Stromal cell of bone marrow (primary cell): ENCODE measurements around the gene TTC7B.
"Not testable (repeated sequence)": the region's sequence is repeated elsewhere in the genome, so short reads cannot be mapped to it uniquely, and the experiment has no call there.

ENCODE experiments used
- DNase-seq: peaks from one replicate; pipeline ENCODE4 v3.0.0-alpha.2; 2012; ENCODE audit warnings: low read depth

Gene TTC7B

GRCh38 chr14:90815822-90816662 lies at the start of gene TTC7B:
Gene TTC7B (minus strand): TSS chr14:90816430. CDS start chr14:90816295, 135 bp downstream.
- no peak for DNase-seq

GRCh38 chr14:90864741-90865140 lies 48.5 kb upstream of the TTC7B start:
- no peak for DNase-seq

- DNase-seq: no peak
Observed at GRCh38 chr14:90858511-90858910, 42.3 kb upstream of the TTC7B start.

GRCh38 chr14:90857866-90858265 lies 41.6 kb upstream of the TTC7B start:
- DNase-seq: no peak

- not testable (repeated sequence) for DNase-seq
Observed at GRCh38 chr14:90856115-90856514, 39.9 kb upstream of the TTC7B start.

- no peak for DNase-seq
Observed at GRCh38 chr14:90853116-90853515, 36.9 kb upstream of the TTC7B start.

GRCh38 chr14:90851327-90852036 lies 35.3 kb upstream of the TTC7B start:
- no peak for DNase-seq

GRCh38 chr14:90850487-90850886 lies 34.3 kb upstream of the TTC7B start:
- DNase-seq: no peak

- DNase-seq: no peak
Observed at GRCh38 chr14:90849787-90850444, 33.7 kb upstream of the TTC7B start.

GRCh38 chr14:90848944-90849731 lies 32.9 kb upstream of the TTC7B start:
- no peak for DNase-seq

- DNase-seq: peak; percentile 61
Observed at GRCh38 chr14:90846511-90846910, 30.3 kb upstream of the TTC7B start.

GRCh38 chr14:90844321-90844720 lies 28.1 kb upstream of the TTC7B start:
- DNase-seq: no peak

- DNase-seq: no peak
Observed at GRCh38 chr14:90842726-90843125, 26.5 kb upstream of the TTC7B start.

GRCh38 chr14:90840667-90841066 lies 24.4 kb upstream of the TTC7B start:
- not testable (repeated sequence) for DNase-seq

GRCh38 chr14:90839889-90840266 lies 23.6 kb upstream of the TTC7B start:
- no peak for DNase-seq

GRCh38 chr14:90839024-90839888 lies 23.0 kb upstream of the TTC7B start:
- DNase-seq: peak; percentile 87

GRCh38 chr14:90838531-90838930 lies 22.3 kb upstream of the TTC7B start:
- DNase-seq: not testable (repeated sequence)

- no peak for DNase-seq
Observed at GRCh38 chr14:90837355-90837754, 21.1 kb upstream of the TTC7B start.

- DNase-seq: no peak
Observed at GRCh38 chr14:90836692-90837063, 20.4 kb upstream of the TTC7B start.

- DNase-seq: no peak
Observed at GRCh38 chr14:90831821-90832220, 15.6 kb upstream of the TTC7B start.
